ENCODE data around the gene INO80D. TPM values are rescaled to one million over a fixed set of nuclear protein-coding genes. Genes with fewer than 3 reads are reported as not detected.
"Not testable (repeated sequence)": the region's sequence is repeated elsewhere in the genome, so short reads cannot be mapped to it uniquely, and the experiment has no call there.

The INO80D gene
- total RNA-seq, 1 donor from 2014 or later, result 6.5 TPM

GRCh38 chr2:206084870-206085741 is 868 bp downstream of the INO80D start:
- DNase-seq (ENCODE audit: low read depth in 2 of 2), result peak; percentile 26 to 53

GRCh38 chr2:206084439-206084869 is 1.5 kb downstream of the INO80D start:
- peak; percentile 39 to 78 for DNase-seq (ENCODE audit: low read depth in 2 of 2)

DNA sequence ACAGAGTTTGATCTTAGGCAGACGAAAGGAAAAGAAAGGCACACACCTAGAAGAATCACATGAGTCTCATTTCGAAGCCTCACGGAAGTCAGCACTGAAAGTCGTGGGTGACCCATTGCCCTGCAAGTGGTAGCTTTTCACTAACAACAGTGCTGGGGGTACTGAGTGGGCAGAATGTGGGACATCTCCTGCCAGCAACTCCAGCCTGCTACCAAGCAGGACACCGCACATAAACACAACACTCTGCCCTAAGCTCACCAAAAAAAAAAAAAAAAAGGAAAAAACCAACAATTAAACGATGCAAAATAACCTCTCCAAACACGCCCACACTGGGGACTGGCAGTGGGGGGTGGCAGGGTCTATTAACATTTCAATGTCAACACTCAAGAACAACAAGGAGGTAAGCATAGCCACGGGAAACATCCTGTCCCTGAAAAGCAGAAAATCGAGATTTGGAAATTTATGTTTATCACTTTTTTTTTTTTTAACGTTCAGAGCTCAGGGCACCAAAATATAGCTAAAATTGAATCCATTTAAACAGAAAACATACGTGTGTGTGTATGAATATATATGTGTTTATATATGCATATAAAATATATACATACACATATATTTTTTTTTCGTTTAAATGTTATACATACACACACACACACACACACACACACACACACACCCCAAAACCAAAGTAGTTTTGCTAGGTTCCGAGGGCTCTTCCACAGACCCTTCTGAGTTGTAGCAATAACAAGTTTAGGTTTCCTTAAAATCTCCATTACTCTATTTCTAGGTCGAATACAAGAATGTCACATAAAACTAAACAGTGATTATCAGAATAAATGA is 2.2 kb downstream of the INO80D start:
- DNase-seq (ENCODE audit: low read depth in 2 of 2), result peak; percentile 25 to 37

GRCh38 chr2:206082298-206082843 is 3.6 kb downstream of the INO80D start:
- DNase-seq (ENCODE audit: low read depth in 2 of 2), result no peak

DNA sequence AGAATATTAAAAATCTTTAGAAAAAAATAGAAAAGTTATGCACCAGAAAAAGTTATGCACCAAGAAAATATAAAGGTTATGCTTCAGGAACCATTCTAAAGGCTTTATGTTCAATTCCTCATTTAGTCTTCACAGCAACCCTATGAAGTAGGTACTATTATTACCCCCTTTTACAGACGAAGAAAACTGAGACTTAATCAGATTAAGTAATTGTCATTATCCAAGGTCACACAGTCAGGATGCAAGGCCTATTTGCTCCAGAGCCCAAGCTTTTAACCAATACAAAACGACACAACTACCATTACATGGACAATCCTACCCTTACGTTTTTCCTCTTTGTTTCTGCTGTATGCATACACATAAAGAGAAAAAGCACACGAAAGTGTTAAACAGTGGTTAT is 5.0 kb downstream of the INO80D start:
- no peak for DNase-seq (ENCODE audit: low read depth in 2 of 2)

DNA sequence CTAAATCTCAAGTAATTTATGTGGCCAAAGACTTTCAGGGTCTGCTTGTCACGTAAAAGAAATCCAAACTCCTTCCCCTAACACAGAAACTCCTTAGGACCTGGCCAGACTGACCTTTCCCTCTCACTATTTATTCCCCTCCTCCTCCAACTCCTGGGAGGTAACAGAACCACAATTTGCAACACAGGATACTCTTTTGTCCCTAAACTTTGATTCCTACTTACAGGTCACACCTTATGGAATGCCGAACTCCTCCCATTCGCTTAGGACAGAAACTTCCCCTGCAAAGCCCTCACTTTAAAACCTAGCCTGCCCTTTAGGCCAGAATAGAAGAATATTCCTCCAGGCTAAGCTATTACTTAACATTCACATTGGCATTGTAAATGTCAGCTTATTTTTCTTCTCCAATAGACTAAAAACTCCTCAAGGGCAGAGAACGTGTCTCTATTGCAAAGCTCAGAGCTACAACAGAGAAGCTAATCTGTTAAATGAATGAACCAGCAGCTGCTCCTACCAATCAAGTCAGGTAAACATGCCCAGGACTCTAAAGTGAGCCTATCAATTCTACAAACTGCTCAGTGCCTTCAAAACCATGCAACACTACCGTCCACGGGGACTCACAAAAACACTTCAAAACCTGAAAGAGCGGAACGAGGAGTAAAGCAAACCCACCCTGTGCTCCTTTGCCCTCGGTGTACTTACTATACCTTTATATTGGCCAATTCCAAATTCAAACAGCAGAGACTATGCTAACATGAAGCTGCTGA is 6.1 kb downstream of the INO80D start:
- no peak for DNase-seq (ENCODE audit: low read depth in 2 of 2)

DNA sequence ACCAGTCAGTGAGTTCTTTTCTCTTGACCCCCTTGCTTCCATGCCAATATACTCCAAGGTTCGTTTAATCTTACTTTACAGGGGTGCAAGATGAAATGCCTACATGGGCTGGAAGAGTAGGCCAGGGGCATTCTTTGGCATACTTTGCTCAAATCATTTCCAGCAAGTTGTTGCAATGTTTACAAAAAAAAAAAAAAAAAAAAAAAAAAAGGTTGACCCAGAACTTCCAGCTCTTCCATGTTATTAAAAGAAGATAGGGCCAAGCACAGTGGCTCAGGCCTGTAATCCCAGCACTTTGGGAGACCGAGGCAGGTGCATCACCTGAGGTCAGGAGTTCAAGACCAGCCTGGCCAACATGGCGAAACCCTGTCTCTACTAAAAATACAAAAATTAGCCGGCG is 8.1 kb downstream of the INO80D start:
- not testable (repeated sequence) for DNase-seq (ENCODE audit: low read depth in 2 of 2)

DNA sequence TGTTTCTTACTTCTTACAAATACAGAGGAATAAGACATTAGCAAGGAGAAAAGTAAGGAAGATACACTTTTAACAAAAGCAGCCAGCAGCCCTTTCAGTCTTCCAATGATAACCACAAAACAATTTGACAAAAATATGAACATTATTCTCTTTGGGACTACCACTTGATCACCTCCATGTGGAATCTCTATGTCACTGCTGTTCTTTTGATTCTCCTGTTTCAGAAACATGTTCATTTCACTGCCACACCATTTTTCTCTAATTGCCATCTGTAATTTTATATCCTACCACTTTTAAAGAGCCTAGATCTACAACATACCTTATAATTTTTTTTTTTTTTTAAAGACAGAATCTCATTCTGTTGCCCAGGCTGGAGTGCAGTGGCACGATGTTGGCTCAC is 10.9 kb downstream of the INO80D start:
- DNase-seq (ENCODE audit: low read depth in 2 of 2), result no peak

GRCh38 chr2:206071807-206072206 is 14.2 kb downstream of the INO80D start:
- DNase-seq (ENCODE audit: low read depth in 2 of 2), result no peak

DNA sequence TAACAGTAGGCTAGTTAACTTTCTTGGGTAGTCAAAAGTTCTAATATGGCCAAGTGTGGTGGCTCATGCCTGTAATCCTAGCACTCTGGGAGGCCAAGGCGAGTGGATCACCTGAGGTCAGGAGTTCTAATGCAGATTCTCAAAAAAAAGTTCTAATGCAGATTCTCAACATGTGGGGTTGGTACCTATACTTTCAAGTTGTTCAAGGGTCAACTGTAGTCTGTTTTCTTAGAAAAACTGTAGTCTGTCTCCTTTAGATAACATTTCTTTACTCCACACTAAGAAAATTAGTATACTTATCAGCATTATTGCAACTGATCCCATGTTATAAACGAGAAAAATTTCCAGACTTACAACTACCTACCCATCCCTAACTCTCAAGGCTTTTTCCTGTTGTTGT is 16.6 kb downstream of the INO80D start:
- no peak for DNase-seq (ENCODE audit: low read depth in 2 of 2)

DNA sequence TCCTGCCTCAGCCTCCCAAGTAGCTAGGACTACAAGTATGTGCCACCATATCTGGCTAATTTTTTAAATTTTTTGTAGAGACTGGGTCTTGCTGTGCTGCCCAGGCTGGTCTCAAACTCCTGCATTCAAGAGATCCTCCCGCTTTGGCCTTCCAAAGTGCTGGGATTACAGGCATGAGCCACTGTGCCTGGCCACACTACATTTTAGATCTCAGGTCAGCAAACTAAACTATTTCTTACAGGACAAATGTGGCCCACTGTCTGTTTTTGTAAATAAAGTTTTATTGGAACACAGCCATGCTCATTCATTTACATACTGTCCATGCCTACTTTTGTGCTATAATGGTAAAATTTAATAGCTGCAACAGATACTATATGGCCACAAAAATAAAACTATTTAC is 17.8 kb downstream of the INO80D start:
- DNase-seq (ENCODE audit: low read depth in 2 of 2), result no peak

DNA sequence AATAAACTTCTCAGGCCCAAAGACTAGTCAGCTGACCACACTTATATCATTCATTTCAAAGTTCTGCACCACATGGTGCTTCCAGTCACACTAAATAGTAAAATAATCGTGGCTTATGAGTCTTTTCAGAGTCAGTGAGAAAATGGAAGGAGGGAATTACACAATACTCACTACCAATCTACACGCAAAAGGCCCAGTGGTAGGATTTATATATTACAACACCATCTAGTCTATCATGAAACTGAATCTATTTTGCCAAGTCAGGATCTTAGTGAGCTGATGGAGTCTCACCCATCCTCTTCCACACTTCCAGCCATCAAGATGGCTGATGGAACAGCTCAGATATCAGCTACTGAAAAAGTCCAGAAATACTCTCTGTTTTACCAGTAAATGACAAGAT is 21.9 kb downstream of the INO80D start:
- no peak for DNase-seq (ENCODE audit: low read depth in 2 of 2)

GRCh38 chr2:206063635-206064034 is 22.3 kb downstream of the INO80D start:
- no peak for DNase-seq (ENCODE audit: low read depth in 2 of 2)

DNA sequence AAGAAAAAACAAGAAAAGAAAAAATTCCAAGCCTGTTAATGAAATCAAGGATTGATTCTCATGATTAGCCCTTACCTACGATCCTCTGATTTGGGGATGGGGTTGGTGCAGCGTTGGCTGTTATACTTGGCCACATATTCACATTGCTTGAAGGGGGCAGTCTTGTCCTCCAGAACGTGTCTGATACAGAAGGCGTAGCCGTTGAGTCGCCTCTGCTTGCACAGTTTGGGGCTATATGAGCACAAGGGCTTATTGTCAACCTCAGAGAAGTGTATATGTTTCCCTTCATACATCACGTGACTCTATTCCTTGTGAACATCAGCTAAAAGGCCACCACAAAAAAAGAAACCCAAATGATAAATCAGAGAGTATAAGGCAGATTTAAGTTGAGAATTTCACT is 23.2 kb downstream of the INO80D start:
- no peak for DNase-seq (ENCODE audit: low read depth in 2 of 2)

- DNase-seq (ENCODE audit: low read depth in 2 of 2), result no peak
Measured at GRCh38 chr2:206056286-206056685, 29.7 kb downstream of the INO80D start.

DNA sequence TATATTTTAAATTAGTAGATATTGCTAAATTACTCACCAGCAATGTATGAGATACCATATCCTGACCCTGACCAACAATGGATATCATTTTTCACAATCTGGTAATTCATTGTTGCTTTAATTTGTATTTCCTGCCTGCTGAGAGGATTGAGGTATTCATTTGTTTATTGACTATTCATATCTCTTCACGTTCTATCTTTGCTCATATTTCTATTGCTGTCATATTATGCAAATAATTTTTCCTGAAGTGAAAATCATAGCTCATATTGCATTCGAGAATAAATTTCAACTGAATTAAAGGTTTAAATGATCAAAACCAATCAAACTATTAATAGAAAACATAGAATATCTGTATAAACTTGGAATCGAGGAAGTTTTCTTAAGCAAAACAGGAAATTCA is 31.0 kb downstream of the INO80D start:
- DNase-seq (ENCODE audit: low read depth in 2 of 2), result peak in 1 of 2 donors; percentile 16

- DNase-seq (ENCODE audit: low read depth in 2 of 2), result no peak
Measured at GRCh38 chr2:206051912-206052311, 34.1 kb downstream of the INO80D start.

DNA sequence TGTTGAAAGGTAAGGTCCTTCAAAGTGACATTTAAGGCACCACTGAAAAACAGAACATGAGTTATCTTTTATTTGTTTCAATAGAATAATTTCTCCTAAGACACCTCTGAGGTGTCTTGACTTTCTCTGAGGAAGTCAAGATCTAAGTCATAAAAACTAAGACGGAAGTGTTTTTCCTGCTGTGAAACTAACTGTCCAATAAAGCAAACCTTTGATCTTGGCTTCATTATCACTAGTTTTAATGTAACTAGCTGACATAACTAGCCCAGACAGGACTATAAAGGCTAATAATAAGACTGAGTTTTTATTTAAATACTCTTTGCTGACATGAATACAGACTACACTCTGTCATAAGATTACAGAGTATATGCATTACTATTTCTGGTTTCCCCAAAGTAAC is 36.6 kb downstream of the INO80D start:
- no peak for DNase-seq (ENCODE audit: low read depth in 2 of 2)

DNA sequence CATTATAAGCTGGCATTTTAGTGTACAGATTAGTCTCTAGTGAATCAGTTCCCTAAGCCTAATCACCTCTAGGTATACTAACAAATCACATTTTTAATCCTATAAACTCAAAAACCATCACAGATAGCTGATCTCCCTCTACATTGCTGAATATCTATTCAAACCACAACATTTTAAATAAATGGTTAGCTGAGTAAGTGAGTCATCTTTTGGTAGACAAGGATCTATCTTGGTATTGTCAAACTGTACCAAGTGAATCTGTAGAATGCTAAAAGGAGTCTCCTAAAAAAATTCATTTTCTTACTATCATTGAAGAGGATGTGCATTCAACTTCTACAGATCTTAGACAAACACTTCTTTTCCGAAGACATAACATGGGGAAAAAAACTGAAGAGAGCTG is 40.7 kb downstream of the INO80D start:
- DNase-seq (ENCODE audit: low read depth in 2 of 2), result no peak

- DNase-seq (ENCODE audit: low read depth in 2 of 2), result no peak
Measured at GRCh38 chr2:206040525-206040924, 45.4 kb downstream of the INO80D start.

DNA sequence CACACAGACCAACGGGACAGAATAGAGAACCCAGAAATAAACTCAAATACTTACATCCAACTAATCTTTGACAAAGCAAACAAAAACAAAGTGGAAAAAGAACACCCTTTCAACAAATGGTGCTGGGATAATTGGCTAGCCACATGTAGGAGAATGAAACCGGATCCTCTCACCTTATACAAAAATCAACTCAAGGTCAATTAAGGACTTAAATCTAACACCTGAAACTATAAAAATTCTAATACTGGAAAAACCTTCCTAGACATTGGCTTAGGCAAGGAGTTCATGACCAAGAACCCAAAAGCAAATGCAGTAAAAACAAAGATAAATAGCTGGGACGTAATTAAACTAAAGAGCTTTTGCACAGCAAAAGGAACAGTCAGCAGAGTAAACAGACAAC is 50.6 kb downstream of the INO80D start:
- not testable (repeated sequence) for DNase-seq (ENCODE audit: low read depth in 2 of 2)

DNA sequence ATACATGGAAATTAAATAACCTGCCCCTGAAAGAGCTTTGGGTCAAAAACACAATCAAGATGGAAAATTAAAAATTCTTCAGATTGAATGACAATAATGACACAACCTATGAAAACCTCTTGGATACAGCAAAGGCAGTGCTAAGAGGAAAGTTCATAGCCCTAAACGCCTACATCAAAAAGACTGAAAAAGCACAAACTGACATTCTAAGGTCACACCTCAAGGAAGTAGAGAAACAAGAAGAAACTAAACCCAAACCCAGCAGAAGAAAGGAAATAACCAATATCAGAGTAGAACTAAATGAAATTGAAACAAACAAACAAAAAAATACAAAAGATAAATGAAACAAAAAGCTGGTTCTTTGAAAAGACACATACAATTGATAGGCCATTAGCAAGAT is 52.5 kb downstream of the INO80D start:
- DNase-seq (ENCODE audit: low read depth in 2 of 2), result not testable (repeated sequence)

Data from lung microvascular endothelial cell (primary cell).